Kidney (tissue), 14 donors: Measurements from ENCODE around the gene SESN1. TPM values are rescaled to one million over a fixed set of nuclear protein-coding genes. Genes with fewer than 3 reads are reported as not detected.

Source experiments
- DNase-seq, 5 donors: peaks; one replicate each; pipeline ENCODE4 v3.0.0-alpha.2; 2013 to 2020
- FAIRE-seq: peaks from 2 replicates; lab custom pipeline; 2012; peaks lifted over from hg19 to GRCh38; lab: Jason Lieb, UNC
- H3K27ac ChIP-seq, 2 donors: one replicate each; pipeline ENCODE4 v1.7.0; 2013; ENCODE audit warnings: low read depth in 2 of 2, low read length in 2 of 2, inconsistent platforms in 1 of 2
- H3K27me3 ChIP-seq: one replicate; pipeline ENCODE4 v1.7.1; 2013; ENCODE audit warnings: low read length, inconsistent platforms; ENCODE audit not compliant: control insufficient read depth, insufficient read depth
- H3K36me3 ChIP-seq, 3 donors: one replicate each; pipeline versions ENCODE4 v1.7.0 to v1.7.1; 2013; ENCODE audit warnings: low read length in 3 of 3, control low read depth in 1 of 3, inconsistent platforms in 1 of 3; ENCODE audit not compliant: insufficient read depth in 3 of 3, control insufficient read depth in 2 of 3
- H3K4me1 ChIP-seq, 3 donors: one replicate each; pipeline versions ENCODE4 v1.7.0 to v1.7.1; 2013; ENCODE audit warnings: low read length in 3 of 3, inconsistent platforms in 1 of 3, low read depth in 1 of 3; ENCODE audit not compliant: control insufficient read depth in 2 of 3, insufficient read depth in 2 of 3
- H3K4me3 ChIP-seq, 3 donors: one replicate each; pipeline versions ENCODE4 v1.7.0 to v1.8.1; 2013; ENCODE audit warnings: low read length in 3 of 3, control low read depth in 1 of 3, inconsistent platforms in 1 of 3
- H3K9ac ChIP-seq, 3 donors: one replicate each; pipeline versions ENCODE4 v1.7.0 to v1.7.1; 2013; ENCODE audit warnings: low read length in 3 of 3, control low read depth in 1 of 3, inconsistent platforms in 1 of 3
- H3K9me3 ChIP-seq, 3 donors: one replicate each; pipeline versions ENCODE4 v1.7.0 to v1.7.1; 2013; ENCODE audit warnings: low read length in 3 of 3, control low read depth in 1 of 3, inconsistent platforms in 1 of 3; ENCODE audit not compliant: control insufficient read depth in 2 of 3, insufficient read depth in 1 of 3
- intact Hi-C: fragments of 100-400 bp; cut with DNase I; formaldehyde crosslinking; loops from one replicate; pipeline ENCODE4 v1.11.1; 2022
- polyA plus RNA-seq: library from polyadenylated mRNA; stranded (reverse); fragments of 350-450 nt; fragmentation: Illumina TruSeq; extraction: RNeasy Lipid Tissue Mini Kit (QIAGEN cat#74804); gene quantifications from one replicate; pipeline ENCODE4 v1.2.3, GENCODE V29; 2014; ENCODE audit warnings: low read depth, low replicate concordance; ENCODE audit not compliant: insufficient read depth
- total RNA-seq: library from RNA; stranded (reverse); fragmentation: NEBNext Ultra II Directional; extraction: Animal tissue kit (Norgen Biotek cat#: 25700); gene quantifications from one replicate; pipeline ENCODE4 v1.2.1, GENCODE V29; 2021
- TF ChIP-seq, protein P1 (sequence below): IDR thresholded peaks from 3 replicates; pipeline ENCODE4 v1.5.1; 2012; ENCODE audit warnings: mild to moderate bottlenecking, moderate library complexity, borderline replicate concordance; ENCODE audit not compliant: insufficient read depth; ENCODE audit errors: extremely low read depth
- donor health status: control.
- donor health status: control.
- donor health status: control.
- donor health status: control.
- donor health status: control.
- donor health status: DM: yes; HTN: yes; CAD: no.
- donor health status: Normal renal cell carcinoma (clear cell type).

The SESN1 gene
- total and polyA plus RNA-seq, 2 donors from 2014 or later = 14.8 to 26.0 TPM

DNA sequence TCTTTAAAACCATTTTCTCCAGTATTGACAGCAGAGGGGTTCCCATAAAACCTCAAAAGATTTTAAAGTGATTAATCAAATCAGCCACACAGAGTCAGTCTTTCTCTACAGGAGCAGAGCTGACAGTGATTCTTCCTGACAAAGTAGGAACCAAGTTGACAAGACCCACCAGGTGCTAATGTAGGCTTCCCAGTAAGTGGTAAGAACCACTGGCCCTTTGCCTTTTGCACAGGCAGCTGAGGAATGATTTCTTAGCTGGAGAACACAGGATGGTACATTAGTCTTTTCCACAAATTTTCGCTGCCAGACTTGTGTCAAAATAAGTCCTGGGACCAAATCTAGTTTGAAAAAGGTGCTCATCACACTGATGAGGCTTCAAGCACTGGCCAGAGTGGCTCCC lies 150.6 kb downstream of the SESN1 start:
- peak overlapping the region in 1 of 3 donors; percentile 23 for H3K9ac ChIP-seq

DNA sequence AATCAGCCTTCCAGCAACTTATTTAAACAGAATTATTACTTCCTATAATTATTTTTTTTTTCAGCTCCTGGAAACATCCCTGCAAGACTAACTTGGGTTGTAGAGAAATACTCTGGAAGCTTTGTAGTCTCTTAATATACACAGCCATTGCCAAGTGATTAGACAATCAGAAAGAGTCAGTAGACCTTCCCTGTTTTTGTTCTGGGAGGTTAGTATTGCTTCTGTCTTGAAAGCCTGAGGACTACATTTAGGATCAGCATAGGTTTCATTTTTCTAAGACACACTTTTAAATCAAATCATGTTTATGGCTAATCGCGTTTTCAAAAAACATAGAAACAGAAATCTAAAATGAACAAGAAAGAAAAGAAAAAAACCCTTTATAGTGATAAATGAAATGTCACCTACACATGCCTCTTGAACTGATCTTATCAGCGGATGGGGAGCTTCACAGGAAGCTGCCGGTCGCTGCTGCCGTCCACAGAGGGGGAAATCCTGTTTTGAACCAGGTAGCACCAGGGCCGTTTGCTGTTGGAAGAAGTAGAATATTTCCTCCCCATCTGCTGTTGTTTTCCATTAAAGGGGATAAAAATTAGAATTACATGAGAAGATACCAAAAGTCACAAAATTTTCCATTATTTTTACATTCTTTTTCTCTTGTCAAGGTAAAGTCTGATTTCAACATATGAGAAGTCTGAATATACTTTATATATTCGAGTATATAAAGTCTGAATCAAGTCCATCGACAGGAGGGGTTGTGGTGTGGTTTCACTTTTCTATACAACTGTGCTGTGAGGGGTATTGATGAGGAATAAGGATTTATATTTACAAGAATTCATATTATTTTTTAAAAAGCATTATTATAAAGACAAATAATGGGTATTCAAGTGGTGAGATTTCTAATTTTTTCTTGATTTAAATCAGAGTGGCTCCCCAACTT lies 151.8 kb downstream of the SESN1 start:
- Histone ChIP-seq H3K9ac (no peak overlapping the region), H3K4me1 (peaks cover 11 to 34% (median 26%) of the 10 kb centered on the region in 3 donors), H3K36me3 (no peaks in the 10 kb centered on the region), H3K27ac (no peak overlapping the region), H3K27me3 (no peaks in the 10 kb centered on the region), H3K4me3 (no peak overlapping the region), H3K9me3 (no peaks in the 10 kb centered on the region)
- no peak for DNase-seq
- intact Hi-C loops = no loop called here
- no peak for FAIRE-seq
- TF ChIP-seq, protein P1, sequence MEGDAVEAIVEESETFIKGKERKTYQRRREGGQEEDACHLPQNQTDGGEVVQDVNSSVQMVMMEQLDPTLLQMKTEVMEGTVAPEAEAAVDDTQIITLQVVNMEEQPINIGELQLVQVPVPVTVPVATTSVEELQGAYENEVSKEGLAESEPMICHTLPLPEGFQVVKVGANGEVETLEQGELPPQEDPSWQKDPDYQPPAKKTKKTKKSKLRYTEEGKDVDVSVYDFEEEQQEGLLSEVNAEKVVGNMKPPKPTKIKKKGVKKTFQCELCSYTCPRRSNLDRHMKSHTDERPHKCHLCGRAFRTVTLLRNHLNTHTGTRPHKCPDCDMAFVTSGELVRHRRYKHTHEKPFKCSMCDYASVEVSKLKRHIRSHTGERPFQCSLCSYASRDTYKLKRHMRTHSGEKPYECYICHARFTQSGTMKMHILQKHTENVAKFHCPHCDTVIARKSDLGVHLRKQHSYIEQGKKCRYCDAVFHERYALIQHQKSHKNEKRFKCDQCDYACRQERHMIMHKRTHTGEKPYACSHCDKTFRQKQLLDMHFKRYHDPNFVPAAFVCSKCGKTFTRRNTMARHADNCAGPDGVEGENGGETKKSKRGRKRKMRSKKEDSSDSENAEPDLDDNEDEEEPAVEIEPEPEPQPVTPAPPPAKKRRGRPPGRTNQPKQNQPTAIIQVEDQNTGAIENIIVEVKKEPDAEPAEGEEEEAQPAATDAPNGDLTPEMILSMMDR = no peak

More for the DNA sequence above, 150.6 kb downstream of the SESN1 start:
- TF ChIP-seq, protein P1 = no peak
- Histone ChIP-seq H3K27me3 (no peaks in the 10 kb centered on the region), H3K27ac (peak overlapping the region in 1 of 2 donors; percentile 82), H3K4me3 (no peak overlapping the region), H3K9me3 (no peaks in the 10 kb centered on the region), H3K4me1 (peaks cover 15 to 35% (median 35%) of the 10 kb centered on the region in 3 donors), H3K36me3 (no peaks in the 10 kb centered on the region)
- intact Hi-C loops = no loop called here
- FAIRE-seq (no peak), DNase-seq (no peak)

DNA sequence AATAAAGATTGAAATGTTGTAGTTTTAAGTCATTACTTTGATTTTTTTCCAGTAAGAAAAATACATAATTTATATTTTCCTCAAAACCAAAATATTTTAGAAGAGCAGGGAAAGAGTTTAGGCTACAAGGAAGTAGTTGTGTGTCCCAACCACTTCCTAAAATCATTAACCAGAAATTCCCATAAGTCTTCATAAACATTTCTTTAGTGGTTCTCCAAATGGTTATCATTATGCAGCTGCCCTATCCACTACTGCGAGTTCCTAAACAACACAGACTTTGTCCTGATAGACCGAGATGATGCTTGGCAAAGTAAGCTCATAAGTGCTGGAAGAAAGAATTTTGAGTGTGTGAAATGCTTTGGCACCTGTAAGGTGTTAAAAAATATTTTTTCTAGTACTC lies 152.8 kb downstream of the SESN1 start:
- H3K4me3 ChIP-seq = no peak overlapping the region
- DNase-seq (no peak), FAIRE-seq (no peak)
- H3K27me3 ChIP-seq = no peaks in the 10 kb centered on the region
- H3K9ac ChIP-seq = no peak overlapping the region
- peaks cover 6 to 25% (median 20%) of the 10 kb centered on the region in 3 donors for H3K4me1 ChIP-seq
- H3K27ac ChIP-seq = no peak overlapping the region
- TF ChIP-seq, protein P1 = no peak
- H3K36me3 ChIP-seq = no peaks in the 10 kb centered on the region
- no peaks in the 10 kb centered on the region for H3K9me3 ChIP-seq
- intact Hi-C loops = no loop called here
